ENCODE data around the gene HBD.

- TF ChIP-seq CTCF (IDR thresholded peaks at IDR 0.05; ENCODE audit: insufficient read depth, low read depth, low read length) = no peak
- no peak for TF ChIP-seq EZH2 (IDR thresholded peaks at IDR 0.05; ENCODE audit: insufficient read depth, low read length)
These were observed 7.2 kb upstream of the HBD start for GRCh38 chr11:5241458-5241857.
